Neural cell (in vitro differentiated cells): ENCODE measurements around the gene PAIP2. TPM values are rescaled to one million over a fixed set of nuclear protein-coding genes. Genes with fewer than 3 reads are reported as not detected.

Experiments used
- H2AFZ ChIP-seq: fragments of 200-600, 300-800 bp; sonication (generic), shearing (Covaris generic); 2 replicates; pipeline ENCODE4 v1.6.0; 2014; ENCODE audit warnings: low read depth, mild to moderate bottlenecking, antibody characterized with exemption, low read length, moderate library complexity
- H3F3A ChIP-seq: fragments of 200-600 bp; shearing (Covaris generic); 2 replicates; pipeline ENCODE4 v1.6.1; 2016; ENCODE audit warnings: mild to moderate bottlenecking, moderate library complexity, mixed read lengths, antibody characterized with exemption, low read length; ENCODE audit not compliant: insufficient read depth, poor library complexity, severe bottlenecking
- H3K27ac ChIP-seq: fragments of 200-600, 300-800 bp; sonication (generic), shearing (Covaris generic); 2 replicates; pipeline ENCODE4 v1.5.1; 2014; ENCODE audit warnings: mild to moderate bottlenecking, low read length, moderate library complexity
- H3K27me3 ChIP-seq: fragments of 300-800, 200-600 bp; sonication (generic), shearing (Covaris generic); 2 replicates; pipeline ENCODE4 v1.6.0; 2014; ENCODE audit warnings: mild to moderate bottlenecking, low read depth, low read length, moderate library complexity; ENCODE audit not compliant: insufficient read depth
- H3K36me3 ChIP-seq: fragments of 300-800, 200-600 bp; sonication (generic), shearing (Covaris generic); 2 replicates; pipeline ENCODE4 v1.5.1; 2014; ENCODE audit warnings: mild to moderate bottlenecking, antibody characterized with exemption, low read length, moderate library complexity; ENCODE audit not compliant: insufficient read depth
- H3K4me2 ChIP-seq: fragments of 300-800, 200-600 bp; sonication (generic), shearing (Covaris generic); 2 replicates; pipeline ENCODE4 v1.6.0; 2014; ENCODE audit warnings: mild to moderate bottlenecking, low read length
- H3K4me3 ChIP-seq: fragments of 300-800, 200-600 bp; sonication (generic), shearing (Covaris generic); 2 replicates; pipeline ENCODE4 v1.5.1; 2014; ENCODE audit warnings: mild to moderate bottlenecking, low read length, moderate library complexity
- H3K79me2 ChIP-seq: fragments of 200-600 bp; shearing (Covaris generic); replicated peaks from 2 replicates; pipeline ENCODE4 v1.6.0; 2014; ENCODE audit warnings: mild to moderate bottlenecking, low read length, moderate library complexity; ENCODE audit not compliant: insufficient read depth
- H3K9ac ChIP-seq: fragments of 300-800, 200-600 bp; sonication (generic), shearing (Covaris generic); 2 replicates; pipeline ENCODE4 v1.6.1; 2016; ENCODE audit warnings: mild to moderate bottlenecking, low read length, mixed read lengths
- H3K9me2 ChIP-seq: fragments of 200-600 bp; shearing (Covaris generic); 2 replicates; pipeline ENCODE4 v1.6.1; 2016; ENCODE audit warnings: mild to moderate bottlenecking, low read length, mixed read lengths; ENCODE audit not compliant: insufficient read depth
- H3K9me3 ChIP-seq: fragments of 200-600, 300-800 bp; sonication (generic), shearing (Covaris generic); 2 replicates; pipeline ENCODE4 v1.6.1; 2016; ENCODE audit warnings: mild to moderate bottlenecking, mixed run types, low read length, moderate library complexity, mixed read lengths
- H4K20me1 ChIP-seq: fragments of 200-600 bp; shearing (Covaris generic); 2 replicates; pipeline ENCODE4 v1.6.1; 2016; ENCODE audit warnings: mild to moderate bottlenecking, mixed run types; ENCODE audit not compliant: insufficient read depth
- CTCF ChIP-seq: fragments of 450-650 bp; IDR thresholded peaks from 2 replicates; pipeline ENCODE4 v1.5.1; 2014; ENCODE audit warnings: antibody characterized with exemption, mild to moderate bottlenecking, moderate library complexity; ENCODE audit not compliant: poor library complexity, severe bottlenecking
- EP300 ChIP-seq: fragments of 450-650 bp; conservative IDR thresholded peaks from 2 replicates; pipeline ENCODE4 v1.6.1; 2014; ENCODE audit warnings: antibody characterized with exemption, mild to moderate bottlenecking, moderate library complexity; ENCODE audit not compliant: poor library complexity, severe bottlenecking
- EZH2 ChIP-seq: fragments of 200-600, 300-800 bp; shearing (Covaris generic), sonication (generic); IDR thresholded peaks from 2 replicates; pipeline ENCODE4 v1.6.1; 2014; ENCODE audit warnings: antibody characterized with exemption, low read length, borderline replicate concordance, mild to moderate bottlenecking; ENCODE audit not compliant: insufficient read depth, poor library complexity, severe bottlenecking
- MXI1 ChIP-seq: fragments of 450-650 bp; conservative IDR thresholded peaks from 2 replicates; pipeline ENCODE4 v1.6.1; 2014; ENCODE audit warnings: antibody characterized with exemption, mild to moderate bottlenecking; ENCODE audit not compliant: poor library complexity, severe bottlenecking
- POLR2AphosphoS5 ChIP-seq: IDR thresholded peaks from 2 replicates; pipeline ENCODE4 v1.6.1; 2012
- RAD21 ChIP-seq: fragments of 450-650 bp; conservative IDR thresholded peaks from 2 replicates; pipeline ENCODE4 v1.6.1; 2014; ENCODE audit warnings: antibody characterized with exemption, mild to moderate bottlenecking, moderate library complexity
- REST ChIP-seq: IDR thresholded peaks from 2 replicates; pipeline ENCODE4 v1.6.1; 2012; ENCODE audit warnings: borderline replicate concordance
- SMC3 ChIP-seq: fragments of 450-650 bp; conservative IDR thresholded peaks from 2 replicates; pipeline ENCODE4 v1.6.1; 2014; ENCODE audit warnings: antibody characterized with exemption, mild to moderate bottlenecking, moderate library complexity; ENCODE audit not compliant: poor library complexity
- TAF1 ChIP-seq: IDR thresholded peaks from 2 replicates; pipeline ENCODE4 v1.6.1; 2012; ENCODE audit warnings: low read depth
- polyA plus RNA-seq: library from polyadenylated mRNA; depleted of rRNA; stranded (reverse); fragments of >200 nt; gene quantifications from 2 replicates; pipeline ENCODE4 v1.2.3, GENCODE V29; 2014

Gene PAIP2
- polyA plus RNA-seq, 1 donor from 2014 or later = 201 TPM

GRCh38 chr5:139296862-139297326, 44.8 kb upstream of the PAIP2 start:
- H3K4me3 ChIP-seq = peak overlapping the region; percentile 95
- no peak overlapping the region for H2AFZ ChIP-seq
- no peaks in the 10 kb centered on the region for H3K36me3 ChIP-seq
- H3K9me2 ChIP-seq = no peaks in the 10 kb centered on the region
- no peak overlapping the region for H3K4me2 ChIP-seq
- H3K79me2 ChIP-seq = peaks cover 79% of the 10 kb centered on the region
- H3K27me3 ChIP-seq = no peaks in the 10 kb centered on the region
- no peak overlapping the region for H3K9ac ChIP-seq
- H3K27ac ChIP-seq = no peak overlapping the region
- no peaks in the 10 kb centered on the region for H3F3A ChIP-seq
- no peak for TF ChIP-seq EP300
- no peak for TF ChIP-seq CTCF
- TF ChIP-seq REST = no peak
- TF ChIP-seq SMC3 = no peak
- no peak for TF ChIP-seq EZH2
- no peak for TF ChIP-seq TAF1
- no peak for TF ChIP-seq MXI1
- no peak for TF ChIP-seq RAD21
- TF ChIP-seq POLR2AphosphoS5 = no peak
- no peaks in the 10 kb centered on the region for H3K9me3 ChIP-seq
- peaks cover 56% of the 10 kb centered on the region for H4K20me1 ChIP-seq

GRCh38 chr5:139297439-139298133, 44.1 kb upstream of the PAIP2 start:
- no peak for TF ChIP-seq EP300
- Histone ChIP-seq H2AFZ (no peak overlapping the region), H3K36me3 (no peaks in the 10 kb centered on the region), H3K27ac (no peak overlapping the region), H3K4me2 (no peak overlapping the region), H3K27me3 (no peaks in the 10 kb centered on the region), H3F3A (no peaks in the 10 kb centered on the region), H3K9me2 (no peaks in the 10 kb centered on the region), H4K20me1 (peaks cover 63% of the 10 kb centered on the region), H3K9ac (no peak overlapping the region), H3K4me3 (peak overlapping the region; percentile 95), H3K79me2 (peaks cover 86% of the 10 kb centered on the region), H3K9me3 (no peaks in the 10 kb centered on the region)
